Coronary artery (tissue), 2 donors: ENCODE data around the gene ZC3HAV1L.

Experiments used
- DNase-seq: peaks from one replicate; pipeline ENCODE4 v3.0.0-alpha.2; 2017; ENCODE audit warnings: low spot score
- H3K27ac ChIP-seq, 2 donors: fragments of 200-600 bp; sonication (generic); one replicate each; pipeline ENCODE4 v1.5.1; 2016 to 2019
- H3K4me3 ChIP-seq: fragments of 200-600 bp; sonication (generic); 2 replicates; pipeline ENCODE4 v1.5.1; 2016; ENCODE audit warnings: mild to moderate bottlenecking, moderate library complexity
- CTCF ChIP-seq: fragments of 200-600 bp; sonication (generic); IDR thresholded peaks from one replicate; pipeline ENCODE4 v1.5.1; 2019; ENCODE audit warnings: antibody characterized with exemption

ZC3HAV1L gene

GRCh38 chr7:139075871-139076686 is 40.2 kb upstream of the ZC3HAV1L start:
- TF ChIP-seq CTCF: no peak
- H3K27ac ChIP-seq: no peak overlapping the region
- DNase-seq: no peak
- no peak overlapping the region for H3K4me3 ChIP-seq

DNA sequence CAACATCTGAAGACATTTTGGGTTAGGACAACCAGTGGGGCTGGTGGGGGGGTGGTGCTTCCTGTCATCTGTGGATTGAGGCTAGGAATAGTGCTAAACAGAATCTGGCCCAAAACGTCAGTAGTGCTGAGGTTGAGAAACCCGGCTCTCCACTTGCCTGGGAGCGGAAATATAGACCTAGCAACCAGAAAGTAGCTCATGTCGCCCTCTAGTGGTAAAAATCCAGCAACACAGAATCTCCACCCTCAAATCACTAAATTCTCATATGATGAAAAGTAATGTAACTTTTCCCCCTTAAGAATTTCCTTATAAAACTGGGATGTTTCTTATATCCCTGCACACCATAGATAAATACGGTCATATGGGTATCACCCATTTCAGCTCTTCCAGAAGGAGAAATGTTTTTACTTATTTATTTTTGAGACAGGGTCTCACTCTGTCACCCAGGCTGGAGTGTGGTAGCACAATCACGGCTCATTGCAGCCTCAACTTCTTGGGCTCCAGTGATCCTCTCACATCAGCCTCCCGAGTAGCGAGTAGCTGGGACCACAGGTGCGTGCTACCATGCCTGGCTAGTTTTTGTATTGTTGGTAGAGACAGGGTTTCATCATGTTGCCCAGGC is 39.3 kb upstream of the ZC3HAV1L start:
- peak; percentile 77 for DNase-seq
- peak overlapping the region; percentile 33 to 58 for H3K27ac ChIP-seq

GRCh38 chr7:139072796-139073195 is 37.0 kb upstream of the ZC3HAV1L start:
- Histone ChIP-seq H3K4me3 (no peak overlapping the region), H3K27ac (no peak overlapping the region)
- TF ChIP-seq CTCF: no peak
- DNase-seq: no peak

More for the DNA sequence above, 39.3 kb upstream of the ZC3HAV1L start:
- TF ChIP-seq CTCF: peak; percentile 76
- H3K4me3 ChIP-seq: peak overlapping the region; percentile 22

DNA sequence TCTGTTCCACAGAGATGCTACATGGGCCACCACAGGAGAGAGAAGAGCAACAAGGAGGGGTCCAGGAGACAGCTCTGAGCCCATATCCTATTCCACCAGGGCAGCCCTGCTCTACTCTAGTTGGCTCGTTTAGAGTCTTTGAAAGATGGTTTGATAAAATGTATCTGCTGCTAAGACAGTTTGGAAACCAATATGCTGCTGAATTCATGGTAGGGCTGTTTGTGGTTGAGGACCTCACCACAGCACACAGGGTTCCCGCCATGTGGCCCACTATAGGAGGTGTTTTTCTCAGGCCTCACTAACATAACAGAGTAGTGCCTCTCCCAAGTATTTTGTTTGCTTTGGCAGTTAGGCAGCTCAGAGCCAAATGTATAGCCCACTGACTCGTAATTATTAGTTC is 35.8 kb upstream of the ZC3HAV1L start:
- TF ChIP-seq CTCF: no peak
- no peak overlapping the region for H3K4me3 ChIP-seq
- no peak for DNase-seq
- no peak overlapping the region for H3K27ac ChIP-seq

DNA sequence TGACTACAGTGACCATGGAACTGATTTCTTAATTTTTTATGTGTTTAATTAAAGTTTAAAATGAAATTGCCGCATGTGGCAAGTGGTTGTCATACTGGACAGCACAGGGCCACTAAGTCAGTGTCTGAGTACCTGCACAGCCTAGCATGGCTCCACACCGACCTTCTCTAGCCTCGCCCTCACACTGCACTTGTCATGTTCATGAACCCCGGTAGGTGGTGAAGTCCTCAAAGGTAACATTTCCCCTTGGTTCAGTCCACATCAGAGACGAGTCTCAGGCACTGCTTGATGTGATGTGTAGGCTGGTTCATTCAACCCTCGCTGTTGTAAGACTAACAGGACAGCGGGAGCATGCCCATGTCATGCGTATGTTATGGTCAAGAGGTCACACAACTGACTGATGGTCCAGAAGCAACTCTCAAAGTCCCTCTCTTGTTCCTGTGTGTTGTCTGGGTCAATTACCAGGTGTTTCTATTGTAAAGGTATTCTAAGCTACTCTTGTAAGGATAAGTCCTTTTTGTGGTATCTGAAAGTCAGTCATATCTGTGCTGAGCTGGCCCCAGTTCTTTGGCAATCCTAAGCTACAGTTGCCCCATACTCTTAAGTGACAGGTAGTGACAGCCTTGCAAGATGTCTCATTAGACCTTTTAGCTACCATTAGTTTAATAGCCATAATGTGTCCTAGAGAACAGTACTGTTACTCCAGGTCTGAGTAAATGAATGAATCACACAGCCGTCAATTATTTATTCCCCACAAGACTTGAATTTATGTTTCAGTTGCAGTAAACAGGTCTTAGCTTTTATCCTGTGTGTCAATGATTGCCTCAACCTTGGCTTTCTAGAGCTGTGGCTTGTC is 32.9 kb upstream of the ZC3HAV1L start:
- no peak for TF ChIP-seq CTCF
- Histone ChIP-seq H3K4me3 (no peak overlapping the region), H3K27ac (no peak overlapping the region)
- no peak for DNase-seq

GRCh38 chr7:139066315-139066714 is 30.5 kb upstream of the ZC3HAV1L start:
- DNase-seq: no peak
- Histone ChIP-seq H3K4me3 (no peak overlapping the region), H3K27ac (no peak overlapping the region)
- TF ChIP-seq CTCF: no peak
